Measurements from ENCODE around the gene USP26.
A peak's percentile ranks its signal among the peaks of the same experiment; 100 is the strongest.

The USP26 gene, protein sequence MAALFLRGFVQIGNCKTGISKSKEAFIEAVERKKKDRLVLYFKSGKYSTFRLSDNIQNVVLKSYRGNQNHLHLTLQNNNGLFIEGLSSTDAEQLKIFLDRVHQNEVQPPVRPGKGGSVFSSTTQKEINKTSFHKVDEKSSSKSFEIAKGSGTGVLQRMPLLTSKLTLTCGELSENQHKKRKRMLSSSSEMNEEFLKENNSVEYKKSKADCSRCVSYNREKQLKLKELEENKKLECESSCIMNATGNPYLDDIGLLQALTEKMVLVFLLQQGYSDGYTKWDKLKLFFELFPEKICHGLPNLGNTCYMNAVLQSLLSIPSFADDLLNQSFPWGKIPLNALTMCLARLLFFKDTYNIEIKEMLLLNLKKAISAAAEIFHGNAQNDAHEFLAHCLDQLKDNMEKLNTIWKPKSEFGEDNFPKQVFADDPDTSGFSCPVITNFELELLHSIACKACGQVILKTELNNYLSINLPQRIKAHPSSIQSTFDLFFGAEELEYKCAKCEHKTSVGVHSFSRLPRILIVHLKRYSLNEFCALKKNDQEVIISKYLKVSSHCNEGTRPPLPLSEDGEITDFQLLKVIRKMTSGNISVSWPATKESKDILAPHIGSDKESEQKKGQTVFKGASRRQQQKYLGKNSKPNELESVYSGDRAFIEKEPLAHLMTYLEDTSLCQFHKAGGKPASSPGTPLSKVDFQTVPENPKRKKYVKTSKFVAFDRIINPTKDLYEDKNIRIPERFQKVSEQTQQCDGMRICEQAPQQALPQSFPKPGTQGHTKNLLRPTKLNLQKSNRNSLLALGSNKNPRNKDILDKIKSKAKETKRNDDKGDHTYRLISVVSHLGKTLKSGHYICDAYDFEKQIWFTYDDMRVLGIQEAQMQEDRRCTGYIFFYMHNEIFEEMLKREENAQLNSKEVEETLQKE

GRCh38 chrX:133097031-133097430, at the start of gene USP26:
USP26 (minus strand) TSS chrX:133097109; CDS start chrX:133028220, 68,889 bp downstream.
- TF ChIP-seq, protein P1, sequence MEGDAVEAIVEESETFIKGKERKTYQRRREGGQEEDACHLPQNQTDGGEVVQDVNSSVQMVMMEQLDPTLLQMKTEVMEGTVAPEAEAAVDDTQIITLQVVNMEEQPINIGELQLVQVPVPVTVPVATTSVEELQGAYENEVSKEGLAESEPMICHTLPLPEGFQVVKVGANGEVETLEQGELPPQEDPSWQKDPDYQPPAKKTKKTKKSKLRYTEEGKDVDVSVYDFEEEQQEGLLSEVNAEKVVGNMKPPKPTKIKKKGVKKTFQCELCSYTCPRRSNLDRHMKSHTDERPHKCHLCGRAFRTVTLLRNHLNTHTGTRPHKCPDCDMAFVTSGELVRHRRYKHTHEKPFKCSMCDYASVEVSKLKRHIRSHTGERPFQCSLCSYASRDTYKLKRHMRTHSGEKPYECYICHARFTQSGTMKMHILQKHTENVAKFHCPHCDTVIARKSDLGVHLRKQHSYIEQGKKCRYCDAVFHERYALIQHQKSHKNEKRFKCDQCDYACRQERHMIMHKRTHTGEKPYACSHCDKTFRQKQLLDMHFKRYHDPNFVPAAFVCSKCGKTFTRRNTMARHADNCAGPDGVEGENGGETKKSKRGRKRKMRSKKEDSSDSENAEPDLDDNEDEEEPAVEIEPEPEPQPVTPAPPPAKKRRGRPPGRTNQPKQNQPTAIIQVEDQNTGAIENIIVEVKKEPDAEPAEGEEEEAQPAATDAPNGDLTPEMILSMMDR (IDR thresholded peaks at IDR 0.05; ENCODE audit: control insufficient read depth, extremely low read depth, insufficient read depth) = no peak
- no peak for DNase-seq (ENCODE audit: low read depth)
- no peak within 1 kb of the TSS for H3K4me3 ChIP-seq (ENCODE audit: low read depth, low read length)

GRCh38 chrX:133134282-133134681, 37.4 kb upstream of the USP26 start:
- no peak for DNase-seq (ENCODE audit: low read depth)
- TF ChIP-seq, protein P1 (IDR thresholded peaks at IDR 0.05; ENCODE audit: control insufficient read depth, extremely low read depth, insufficient read depth) = no peak
- no peak overlapping the region for H3K4me3 ChIP-seq (ENCODE audit: low read depth, low read length)

- no peak for DNase-seq (ENCODE audit: low read depth)
- no peak overlapping the region for H3K4me3 ChIP-seq (ENCODE audit: low read depth, low read length)
- TF ChIP-seq, protein P1 (IDR thresholded peaks at IDR 0.05; ENCODE audit: control insufficient read depth, extremely low read depth, insufficient read depth) = no peak
Observed at GRCh38 chrX:133120406-133120805, 23.5 kb upstream of the USP26 start.

DNA sequence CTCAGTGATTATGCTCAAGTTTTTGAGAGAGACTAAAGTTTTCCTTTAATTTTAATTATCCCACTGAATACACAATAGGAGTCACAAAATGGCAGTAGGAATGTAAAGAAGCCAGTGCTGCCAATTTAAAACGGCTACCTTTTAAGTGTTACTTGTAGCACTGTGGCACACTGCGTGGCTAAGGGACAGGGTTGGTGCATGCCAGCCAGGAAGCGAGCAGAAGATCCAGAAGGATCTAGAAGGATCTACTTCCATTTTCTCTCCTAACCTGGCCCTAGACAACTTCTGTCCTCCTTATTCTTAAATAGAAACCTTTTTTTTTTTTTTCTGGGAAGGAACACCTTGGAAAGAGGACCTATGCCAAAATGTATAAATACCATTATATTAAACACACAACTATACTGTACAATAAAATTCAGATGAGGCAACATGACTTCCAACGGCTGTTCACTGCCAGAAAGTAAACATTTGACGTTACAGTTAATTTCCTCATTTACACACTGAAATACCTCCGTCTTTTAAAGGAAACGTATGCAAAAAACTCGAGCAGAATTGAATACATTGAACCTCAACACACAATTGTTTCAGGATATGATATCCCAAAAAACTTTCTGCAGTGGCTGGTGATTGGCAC, 2.7 kb downstream of the USP26 start:
- peak; percentile 46 for DNase-seq (ENCODE audit: low read depth)
- TF ChIP-seq, protein P1 (IDR thresholded peaks at IDR 0.05; ENCODE audit: control insufficient read depth, extremely low read depth, insufficient read depth) = no peak
- no peak overlapping the region for H3K4me3 ChIP-seq (ENCODE audit: low read depth, low read length)

GRCh38 chrX:133090236-133090809, 6.6 kb downstream of the USP26 start:
- no peak overlapping the region for H3K4me3 ChIP-seq (ENCODE audit: low read depth, low read length)
- no peak for DNase-seq (ENCODE audit: low read depth)
- TF ChIP-seq, protein P1 (IDR thresholded peaks at IDR 0.05; ENCODE audit: control insufficient read depth, extremely low read depth, insufficient read depth) = no peak

DNA sequence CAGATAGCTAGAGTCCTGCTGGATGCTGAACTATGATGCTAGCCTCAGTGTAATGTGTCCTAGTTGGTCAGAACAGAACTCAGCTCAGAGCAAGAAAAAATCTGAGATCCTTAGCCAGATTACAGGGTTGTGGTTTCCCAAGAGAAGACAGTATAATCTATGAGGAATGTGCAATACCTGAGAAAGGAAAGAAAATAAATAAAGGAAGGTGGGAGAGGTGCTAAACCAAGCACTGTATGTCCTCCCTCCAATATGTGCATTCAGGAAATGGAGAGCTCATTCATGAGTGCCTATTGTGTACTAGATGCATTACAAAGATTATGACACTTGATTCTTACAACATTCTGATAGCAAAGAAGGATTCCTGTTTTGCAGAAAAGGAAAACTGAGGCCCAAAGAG, 7.5 kb downstream of the USP26 start:
- TF ChIP-seq, protein P1 (IDR thresholded peaks at IDR 0.05; ENCODE audit: control insufficient read depth, extremely low read depth, insufficient read depth) = no peak
- no peak overlapping the region for H3K4me3 ChIP-seq (ENCODE audit: low read depth, low read length)
- no peak for DNase-seq (ENCODE audit: low read depth)

Measured in LNCaP clone FGC (cell line).